HG03354 (cell line): Measurements from ENCODE around the gene FBXL4.

Source experiments
- ATAC-seq: cut with Tn5 transposase; IDR thresholded peaks from one replicate; pipeline ENCODE4 v1.9.1; 2021; ENCODE audit warnings: mild to moderate bottlenecking; ENCODE audit not compliant: unreplicated experiment, poor library complexity, severe bottlenecking

FBXL4 gene

GRCh38 chr6:98904096-98904495 lies 43.6 kb downstream of the FBXL4 start:
- ATAC-seq, result no peak

- no peak for ATAC-seq
These were observed 47.0 kb downstream of the FBXL4 start for GRCh38 chr6:98900706-98901105.

GRCh38 chr6:98894810-98895209 lies 52.9 kb downstream of the FBXL4 start:
- no peak for ATAC-seq

- no peak for ATAC-seq
These were observed 60.1 kb downstream of the FBXL4 start for GRCh38 chr6:98887650-98888049.

- ATAC-seq, result no peak
These were observed 62.4 kb downstream of the FBXL4 start for GRCh38 chr6:98885330-98885729.

- peak; percentile 95 for ATAC-seq
These were observed 67.3 kb downstream of the FBXL4 start for GRCh38 chr6:98880486-98880885.

DNA sequence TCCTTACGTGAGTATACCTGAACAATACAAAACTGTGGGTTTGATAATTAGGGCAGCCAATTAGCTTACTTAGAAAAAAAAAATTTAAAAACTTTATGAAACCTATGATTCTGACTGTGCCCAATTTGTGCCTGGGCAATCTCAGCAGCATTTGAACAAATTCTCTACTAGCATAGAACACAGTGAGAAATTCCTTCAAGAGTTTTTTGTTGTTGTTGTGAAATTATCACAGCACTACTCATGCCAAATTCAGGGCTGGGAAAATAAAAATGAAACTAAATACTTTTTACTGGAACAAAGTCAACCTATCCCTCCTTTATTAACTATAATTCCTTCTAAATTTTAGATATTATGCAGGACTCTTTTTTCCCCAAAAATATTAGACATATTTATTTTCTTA lies 70.5 kb downstream of the FBXL4 start:
- no peak for ATAC-seq

- no peak for ATAC-seq
These were observed 72.4 kb downstream of the FBXL4 start for GRCh38 chr6:98875375-98875774.

- ATAC-seq, result no peak
These were observed 75.9 kb downstream of the FBXL4 start for GRCh38 chr6:98871821-98872220.

- no peak for ATAC-seq
These were observed 76.7 kb downstream of the FBXL4 start for GRCh38 chr6:98871057-98871456.

DNA sequence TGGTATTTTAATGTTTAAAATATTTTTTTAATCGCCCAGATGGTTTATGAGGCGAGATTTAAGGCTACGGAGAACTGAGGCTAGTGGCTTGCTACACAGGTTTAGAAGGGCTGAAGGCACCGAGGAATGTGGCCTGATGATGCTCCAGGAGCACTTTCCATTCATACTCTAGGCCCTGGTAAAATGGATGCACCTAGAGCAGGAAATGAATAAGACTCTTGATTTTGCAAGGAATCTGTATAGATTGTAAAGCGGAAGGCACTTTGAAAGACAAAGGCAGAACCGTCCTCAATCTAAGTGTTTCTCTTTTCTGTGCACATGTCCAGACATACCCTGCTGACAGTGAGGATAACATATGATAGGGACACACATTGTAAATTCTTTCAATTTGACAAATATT lies 83.2 kb downstream of the FBXL4 start:
- ATAC-seq, result no peak

- no peak for ATAC-seq
These were observed 99.1 kb downstream of the FBXL4 start for GRCh38 chr6:98848539-98849242.

DNA sequence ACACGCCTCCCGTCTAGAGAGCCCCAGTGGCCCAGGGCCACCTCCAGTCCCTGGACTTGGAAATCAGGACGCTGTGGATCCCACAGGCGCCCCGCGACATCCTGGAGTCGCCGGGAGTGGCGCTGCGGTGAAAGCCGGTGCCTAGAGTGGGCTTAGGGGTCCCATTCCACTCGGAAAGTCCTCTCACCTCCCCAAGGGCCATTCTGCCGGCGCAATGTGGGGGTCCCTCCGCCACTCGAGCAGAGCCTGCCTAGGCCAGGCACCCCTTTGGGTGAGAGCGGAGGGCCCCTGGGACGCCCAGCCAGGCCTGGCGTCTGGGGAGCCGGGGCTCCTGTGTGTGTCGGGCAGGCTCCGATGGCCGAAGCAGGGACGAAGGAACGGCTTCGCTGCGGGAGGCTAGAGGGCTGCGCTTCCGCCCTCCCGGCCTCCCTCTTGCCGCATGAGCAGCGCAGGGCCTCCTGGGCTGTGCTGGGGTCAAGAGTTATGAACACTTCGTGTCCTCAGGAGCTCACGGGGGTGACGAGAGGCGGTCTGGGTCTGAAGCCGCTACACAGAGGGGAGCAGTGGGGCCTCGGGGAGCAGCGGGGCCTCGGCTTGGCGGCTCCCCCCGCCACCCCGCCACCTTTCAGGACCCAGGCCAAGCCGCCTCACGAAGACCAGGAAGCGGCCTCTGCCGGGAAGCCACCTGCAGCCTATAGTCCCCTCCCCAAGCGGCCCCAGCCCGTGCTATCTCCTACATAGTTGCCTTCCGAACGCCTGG lies 99.8 kb downstream of the FBXL4 start:
- ATAC-seq, result peak; percentile 56

- ATAC-seq, result no peak
These were observed 100.3 kb downstream of the FBXL4 start for GRCh38 chr6:98847416-98847778.

GRCh38 chr6:98846021-98846380 lies 101.7 kb downstream of the FBXL4 start:
- no peak for ATAC-seq

GRCh38 chr6:98845211-98846020 lies 102.3 kb downstream of the FBXL4 start:
- peak; percentile 59 for ATAC-seq

DNA sequence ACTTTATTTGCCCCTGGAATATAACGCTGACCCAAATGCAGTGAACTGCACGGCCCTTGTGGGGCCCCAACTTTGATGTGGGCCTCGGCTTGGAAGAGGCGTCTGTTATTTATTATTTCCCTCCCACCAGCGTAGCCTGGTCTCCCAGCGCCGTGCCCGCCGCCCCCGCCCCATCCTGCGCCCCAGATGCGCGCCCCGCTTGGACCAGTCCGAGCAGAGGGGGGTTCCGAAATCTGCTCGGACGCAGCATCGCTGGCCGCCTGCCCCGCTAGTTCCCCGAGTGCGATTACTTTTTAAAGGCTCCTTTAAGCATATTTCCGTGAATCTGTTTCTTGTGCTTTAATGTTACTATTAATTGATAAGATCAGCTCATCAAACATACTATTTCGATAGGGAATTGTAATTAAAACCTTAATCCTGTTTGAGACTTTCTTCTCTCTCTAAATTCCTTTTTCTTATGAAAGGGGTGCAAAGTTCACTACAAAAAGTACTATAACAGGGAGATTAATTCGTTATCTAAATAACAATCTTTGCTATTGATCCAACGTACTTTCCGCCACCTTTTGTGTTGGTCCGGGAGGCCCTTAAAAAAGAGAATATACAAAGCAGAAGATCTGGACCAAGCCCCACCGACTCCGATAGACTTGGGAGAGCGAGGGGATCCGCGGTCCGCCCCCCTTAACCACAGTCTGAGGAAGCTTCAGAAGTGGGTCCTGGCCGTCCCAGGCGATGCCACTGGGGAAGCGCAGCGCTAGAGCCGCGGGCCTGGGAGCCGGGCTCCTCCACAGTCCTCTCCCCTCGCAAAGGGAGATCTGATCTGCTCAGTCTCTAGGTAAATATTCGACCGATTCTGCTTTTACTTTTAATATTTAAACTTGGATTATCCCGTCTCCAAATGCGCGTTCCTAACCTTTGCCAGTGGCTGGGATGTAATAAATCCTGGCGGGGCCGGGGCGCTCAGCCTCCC lies 103.2 kb downstream of the FBXL4 start:
- ATAC-seq, result no peak

- ATAC-seq, result no peak
These were observed 104.2 kb downstream of the FBXL4 start for GRCh38 chr6:98843271-98844243.
